ENCODE results near the gene TNFRSF18. TPM values are rescaled to one million over a fixed set of nuclear protein-coding genes. Genes with fewer than 3 reads are reported as not detected.
"Not testable (repeated sequence)": the region's sequence is repeated elsewhere in the genome, so short reads cannot be mapped to it uniquely, and the experiment has no call there.

TNFRSF18 gene
- total RNA-seq, 2 donors from 2014 or later, result 3.1 to 3.5 TPM

DNA sequence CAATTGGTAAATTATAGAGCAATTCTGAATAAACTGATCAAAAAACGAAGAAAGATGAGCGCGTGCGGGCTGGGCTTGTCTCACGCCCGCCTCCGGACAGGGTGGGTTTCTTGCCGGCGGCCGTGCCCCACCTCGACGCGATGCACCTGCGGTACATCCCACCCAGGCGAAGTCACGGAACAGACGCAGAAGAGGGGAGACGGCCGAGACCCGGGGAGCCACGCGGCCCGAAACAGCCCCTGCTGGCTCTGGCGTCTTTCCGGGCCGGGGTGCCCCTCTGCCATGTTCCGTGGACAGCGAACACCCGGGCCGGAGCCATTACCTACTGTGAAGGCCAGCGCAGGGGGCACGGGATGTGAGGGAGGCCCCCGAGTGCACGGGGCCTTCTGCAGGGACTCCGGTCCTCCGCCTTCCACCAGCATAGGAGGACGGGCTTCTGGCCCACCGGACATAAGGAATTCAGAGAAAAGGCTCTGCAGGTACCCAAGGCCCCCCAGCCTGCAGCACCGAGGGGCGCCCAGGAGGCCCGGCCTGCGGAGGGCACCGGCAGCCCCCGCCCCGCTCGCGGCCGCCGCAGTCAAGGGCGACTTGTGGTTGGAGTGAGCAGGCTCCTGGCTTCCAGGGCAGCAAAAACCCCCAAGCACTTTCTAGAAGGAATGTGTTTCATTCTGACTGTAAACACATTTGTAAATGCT is 47.7 kb upstream of the TNFRSF18 start:
- peaks cover 5 to 7% of the 10 kb centered on the region in 2 donors for H3K36me3 ChIP-seq
- H3K27me3 ChIP-seq (replicated peaks; ENCODE audit: insufficient read depth), result no peaks in the 10 kb centered on the region
- intact Hi-C loops (cut with DNase I), result no loop called here
- H3K27ac ChIP-seq, result no peak overlapping the region
- no peak overlapping the region for H3K4me3 ChIP-seq
- no peak for DNase-seq (ENCODE audit: low spot score)
- TF ChIP-seq, protein P1, sequence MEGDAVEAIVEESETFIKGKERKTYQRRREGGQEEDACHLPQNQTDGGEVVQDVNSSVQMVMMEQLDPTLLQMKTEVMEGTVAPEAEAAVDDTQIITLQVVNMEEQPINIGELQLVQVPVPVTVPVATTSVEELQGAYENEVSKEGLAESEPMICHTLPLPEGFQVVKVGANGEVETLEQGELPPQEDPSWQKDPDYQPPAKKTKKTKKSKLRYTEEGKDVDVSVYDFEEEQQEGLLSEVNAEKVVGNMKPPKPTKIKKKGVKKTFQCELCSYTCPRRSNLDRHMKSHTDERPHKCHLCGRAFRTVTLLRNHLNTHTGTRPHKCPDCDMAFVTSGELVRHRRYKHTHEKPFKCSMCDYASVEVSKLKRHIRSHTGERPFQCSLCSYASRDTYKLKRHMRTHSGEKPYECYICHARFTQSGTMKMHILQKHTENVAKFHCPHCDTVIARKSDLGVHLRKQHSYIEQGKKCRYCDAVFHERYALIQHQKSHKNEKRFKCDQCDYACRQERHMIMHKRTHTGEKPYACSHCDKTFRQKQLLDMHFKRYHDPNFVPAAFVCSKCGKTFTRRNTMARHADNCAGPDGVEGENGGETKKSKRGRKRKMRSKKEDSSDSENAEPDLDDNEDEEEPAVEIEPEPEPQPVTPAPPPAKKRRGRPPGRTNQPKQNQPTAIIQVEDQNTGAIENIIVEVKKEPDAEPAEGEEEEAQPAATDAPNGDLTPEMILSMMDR (IDR thresholded peaks at IDR 0.05), result no peak
- no peak for TF ChIP-seq POLR2A (IDR thresholded peaks at IDR 0.05)
- no peak for TF ChIP-seq POLR2AphosphoS5 (IDR thresholded peaks at IDR 0.05)
- no peaks in the 10 kb centered on the region for H3K9me3 ChIP-seq
- peaks cover 4% of the 10 kb centered on the region for H3K4me1 ChIP-seq (replicated peaks)
- 94% methylated on average over 46 of the region's 50 CpGs for WGBS

DNA sequence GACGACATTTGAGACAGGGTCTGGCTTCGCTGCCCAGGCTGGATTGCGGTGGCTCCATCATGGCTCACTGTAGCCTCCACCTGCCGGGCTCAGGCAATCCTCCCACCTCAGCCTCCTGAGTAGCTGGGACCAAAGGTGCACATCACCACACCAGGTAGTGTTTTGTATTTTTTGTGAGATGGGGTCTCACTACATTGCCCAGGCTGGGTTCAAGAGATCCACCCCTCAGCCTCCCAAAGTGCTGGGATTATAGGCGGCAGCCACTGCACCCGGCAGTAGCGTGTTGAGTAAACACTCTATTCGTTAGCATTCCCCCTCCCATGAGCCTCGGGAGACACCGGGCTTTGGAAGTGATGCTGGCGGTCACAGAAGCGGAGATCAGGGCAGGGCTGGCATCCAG is 46.9 kb upstream of the TNFRSF18 start:
- TF ChIP-seq POLR2AphosphoS5 (IDR thresholded peaks at IDR 0.05), result no peak

GRCh38 chr1:1250786-1251284 is 44.4 kb upstream of the TNFRSF18 start:
- TF ChIP-seq, protein P1 (IDR thresholded peaks at IDR 0.05), result no peak
- TF ChIP-seq POLR2AphosphoS5 (IDR thresholded peaks at IDR 0.05) (no peak), POLR2A (IDR thresholded peaks at IDR 0.05) (no peak)
- intact Hi-C loops (cut with DNase I), result no loop called here
- Histone ChIP-seq H3K4me1 (replicated peaks) (peaks cover 4% of the 10 kb centered on the region), H3K27me3 (replicated peaks; ENCODE audit: insufficient read depth) (peaks cover 5% of the 10 kb centered on the region), H3K27ac (no peak overlapping the region), H3K36me3 (peaks cover 0 to 5% of the 10 kb centered on the region in 2 donors), H3K4me3 (no peak overlapping the region), H3K9me3 (no peaks in the 10 kb centered on the region)
- DNase-seq (ENCODE audit: low spot score), result no peak
- WGBS, result 55% methylated on average over 14 of the region's 16 CpGs

More for the DNA sequence above, 46.9 kb upstream of the TNFRSF18 start:
- Histone ChIP-seq H3K9me3 (no peaks in the 10 kb centered on the region), H3K36me3 (peaks cover 5 to 7% of the 10 kb centered on the region in 2 donors), H3K27ac (no peak overlapping the region), H3K27me3 (replicated peaks; ENCODE audit: insufficient read depth) (no peaks in the 10 kb centered on the region), H3K4me1 (replicated peaks) (peaks cover 4% of the 10 kb centered on the region), H3K4me3 (no peak overlapping the region)
- DNase-seq (ENCODE audit: low spot score), result no peak
- intact Hi-C loops (cut with DNase I), result no loop called here
- 90% methylated on average over 12 of the region's 12 CpGs for WGBS

DNA sequence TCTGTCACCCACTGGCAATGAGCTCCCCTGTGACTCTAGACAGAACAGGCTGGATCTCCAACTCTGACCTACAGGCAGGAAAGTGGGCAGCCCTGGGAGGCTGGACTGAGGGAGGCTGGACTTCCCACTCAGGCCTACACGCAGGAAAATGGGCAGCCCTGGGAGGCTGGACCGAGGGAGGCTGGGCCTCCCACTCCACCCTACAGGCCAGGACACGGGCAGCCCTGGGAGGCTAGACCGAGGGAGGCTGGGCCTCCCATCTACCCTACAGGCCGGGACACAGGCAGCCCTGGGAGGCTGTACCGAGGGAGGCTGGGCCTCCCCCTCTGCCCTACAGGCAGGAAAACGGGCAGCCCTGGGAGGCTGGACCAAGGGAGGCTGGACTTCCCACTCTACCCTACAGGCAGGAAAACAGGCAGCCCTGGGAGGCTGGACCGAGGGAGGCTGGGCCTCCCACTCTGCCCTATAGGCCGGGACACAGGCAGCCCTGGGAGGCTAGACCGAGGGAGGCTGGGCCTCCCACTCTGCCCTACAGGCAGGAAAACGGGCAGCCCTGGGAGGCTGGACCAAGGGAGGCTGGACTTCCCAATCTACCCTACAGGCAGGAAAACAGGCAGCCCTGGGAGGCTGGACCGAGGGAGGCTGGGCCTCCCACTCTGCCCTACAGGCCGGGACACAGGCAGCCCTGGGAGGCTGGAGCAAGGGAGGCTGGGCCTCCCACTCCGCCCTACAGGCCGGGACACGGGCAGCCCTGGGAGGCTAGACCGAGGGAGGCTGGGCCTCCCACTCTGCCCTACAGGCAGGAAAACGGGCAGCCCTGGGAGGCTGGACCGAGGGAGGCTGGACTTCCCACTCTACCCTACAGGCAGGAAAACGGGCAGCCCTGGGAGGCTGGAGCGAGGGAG is 41.9 kb upstream of the TNFRSF18 start:
- H3K36me3 ChIP-seq; intact Hi-C loops (cut with DNase I); H3K4me1 ChIP-seq (replicated peaks); H3K27me3 ChIP-seq (replicated peaks; ENCODE audit: insufficient read depth); DNase-seq (ENCODE audit: low spot score); H3K4me3 ChIP-seq; H3K9me3 ChIP-seq; H3K27ac ChIP-seq: not testable (repeated sequence)
- WGBS, result 92% methylated on average over 16 of the region's 21 CpGs

GRCh38 chr1:1247341-1247913 is 41.0 kb upstream of the TNFRSF18 start:
- 77% methylated on average over 25 of the region's 25 CpGs for WGBS

More at GRCh38 chr1:1247341-1247913, 41.0 kb upstream of the TNFRSF18 start:
- no peak for TF ChIP-seq POLR2A (IDR thresholded peaks at IDR 0.05)
- TF ChIP-seq, protein P1 (IDR thresholded peaks at IDR 0.05), result no peak
- TF ChIP-seq POLR2AphosphoS5 (IDR thresholded peaks at IDR 0.05), result no peak
- Histone ChIP-seq H3K27me3 (replicated peaks; ENCODE audit: insufficient read depth) (peaks cover 5% of the 10 kb centered on the region), H3K27ac (no peak overlapping the region), H3K9me3 (no peaks in the 10 kb centered on the region), H3K4me1 (replicated peaks) (no peaks in the 10 kb centered on the region), H3K4me3 (no peak overlapping the region), H3K36me3 (no peaks in the 10 kb centered on the region)
- intact Hi-C loops (cut with DNase I), result no loop called here
- no peak for DNase-seq (ENCODE audit: low spot score)

Measured in prostate gland (tissue), 2 donors.